ENCODE measurements around the gene UNC93A.

- no peak for TF ChIP-seq CTCF (IDR thresholded peaks at IDR 0.05; ENCODE audit: borderline replicate concordance, extremely low read depth, low read length, poor library complexity, severe bottlenecking)
- TF ChIP-seq EZH2 (IDR thresholded peaks at IDR 0.05; ENCODE audit: borderline replicate concordance, low read depth, low read length, severe bottlenecking), result no peak
Observed at GRCh38 chr6:167268683-167269280, 22.3 kb upstream of the UNC93A start.
